Measurements from ENCODE around the gene POLG2. TPM values are rescaled to one million over a fixed set of nuclear protein-coding genes. Genes with fewer than 3 reads are reported as not detected.
"Not testable (repeated sequence)": the region's sequence is repeated elsewhere in the genome, so short reads cannot be mapped to it uniquely, and the experiment has no call there.

POLG2 gene
- total RNA-seq, 2 experiments from 2014 or later: 26.9 to 30.2 TPM

- Mint-ChIP-seq H3K9me3 (ENCODE audit: low read depth) (no peaks in the 10 kb centered on the region), H3K27ac (no peak overlapping the region), H3K4me1 (peaks cover 13% of the 10 kb centered on the region), H3K27me3 (no peaks in the 10 kb centered on the region), H3K36me3 (ENCODE audit: low read depth) (peaks cover 50% of the 10 kb centered on the region), H3K4me3 (no peak overlapping the region)
- ATAC-seq: no peak
- ChIA-PET POLR2A (no interaction called here), CTCF (interaction anchor here (5.7 kb wide), 1 partner anchor 68 kb away, joined by 145 read pairs; no protein-coding TSS in a partner anchor)
- DNase-seq: no peak
- intact Hi-C loops (cut with DNase I, micrococcal nuclease): no loop called here
These were observed 8.6 kb downstream of the POLG2 start for GRCh38 chr17:64488301-64488700.

- DNase-seq (no peak), ATAC-seq (no peak)
- H3K27ac Mint-ChIP-seq: no peak overlapping the region
- CTCF ChIA-PET: interaction anchor here (0.9 to 2.2 kb wide), 3 partner anchors 8 to 64 kb away, joined by 3 to 7 read pairs (median 4); no protein-coding TSS in a partner anchor
- H3K27me3 Mint-ChIP-seq: no peaks in the 10 kb centered on the region
- no peaks in the 10 kb centered on the region for H3K9me3 Mint-ChIP-seq (ENCODE audit: low read depth)
- intact Hi-C loops (cut with DNase I, micrococcal nuclease): no loop called here
- peaks cover 4% of the 10 kb centered on the region for H3K4me1 Mint-ChIP-seq
- peaks cover 38% of the 10 kb centered on the region for H3K36me3 Mint-ChIP-seq (ENCODE audit: low read depth)
- H3K4me3 Mint-ChIP-seq: no peak overlapping the region
- POLR2A ChIA-PET: no interaction called here
These were observed 12.5 kb downstream of the POLG2 start for GRCh38 chr17:64484380-64484779.

- Mint-ChIP-seq H3K27ac (no peak overlapping the region), H3K36me3 (ENCODE audit: low read depth) (peaks cover 23% of the 10 kb centered on the region), H3K9me3 (ENCODE audit: low read depth) (no peaks in the 10 kb centered on the region), H3K4me1 (peaks cover 4% of the 10 kb centered on the region), H3K27me3 (no peaks in the 10 kb centered on the region), H3K4me3 (no peak overlapping the region)
- ATAC-seq: no peak
- DNase-seq: no peak
- ChIA-PET POLR2A (no interaction called here), CTCF (interaction anchor here (7.0 to 7.6 kb wide), 2 partner anchors 10 to 60 kb away, joined by 47 to 58 read pairs; no protein-coding TSS in a partner anchor)
- intact Hi-C loops (cut with DNase I, micrococcal nuclease): no loop called here
These were observed 15.9 kb downstream of the POLG2 start for GRCh38 chr17:64480951-64481350.

GRCh38 chr17:64477849-64478248 is 19.0 kb downstream of the POLG2 start:
- no peak overlapping the region for H3K27ac Mint-ChIP-seq
- intact Hi-C loops (cut with DNase I, micrococcal nuclease): loop anchor here in 1 of 2 experiments (5.0 kb wide), 1 partner anchor 161 kb away; no protein-coding TSS in a partner anchor
- H3K27me3 Mint-ChIP-seq: no peaks in the 10 kb centered on the region
- ATAC-seq (no peak), DNase-seq (no peak)
- POLR2A ChIA-PET: interaction anchor here (1.5 kb wide), 1 partner anchor 27 kb away, joined by 4 read pairs; no protein-coding TSS in a partner anchor
- CTCF ChIA-PET: interaction anchor here (0.9 to 7.6 kb wide), 3 partner anchors 13 to 57 kb away, joined by 3 to 58 read pairs (median 47); partner anchors contain the start of gene POLG2
- no peaks in the 10 kb centered on the region for H3K9me3 Mint-ChIP-seq (ENCODE audit: low read depth)
- peaks cover 9% of the 10 kb centered on the region for H3K36me3 Mint-ChIP-seq (ENCODE audit: low read depth)
- no peaks in the 10 kb centered on the region for H3K4me1 Mint-ChIP-seq
- H3K4me3 Mint-ChIP-seq: no peak overlapping the region

- ChIA-PET CTCF (interaction anchor here (1.5 kb wide), 1 partner anchor 51 kb away, joined by 3 read pairs; no protein-coding TSS in a partner anchor), POLR2A (no interaction called here)
- no peak overlapping the region for H3K27ac Mint-ChIP-seq
- H3K36me3 Mint-ChIP-seq (ENCODE audit: low read depth): no peaks in the 10 kb centered on the region
- no peak overlapping the region for H3K4me3 Mint-ChIP-seq
- intact Hi-C loops (cut with DNase I, micrococcal nuclease): no loop called here
- DNase-seq: no peak
- no peak for ATAC-seq
- H3K27me3 Mint-ChIP-seq: no peaks in the 10 kb centered on the region
- no peaks in the 10 kb centered on the region for H3K4me1 Mint-ChIP-seq
- no peaks in the 10 kb centered on the region for H3K9me3 Mint-ChIP-seq (ENCODE audit: low read depth)
These were observed 24.3 kb downstream of the POLG2 start for GRCh38 chr17:64472564-64472963.

- ChIA-PET CTCF (interaction anchor here (1.5 kb wide), 1 partner anchor 50 kb away, joined by 3 read pairs; no protein-coding TSS in a partner anchor), POLR2A (interaction anchor here (0.5 kb wide), 1 partner anchor 16 kb away, joined by 6 read pairs; no protein-coding TSS in a partner anchor)
- no peaks in the 10 kb centered on the region for H3K4me1 Mint-ChIP-seq
- intact Hi-C loops (cut with DNase I, micrococcal nuclease): no loop called here
- no peak for DNase-seq
- no peaks in the 10 kb centered on the region for H3K9me3 Mint-ChIP-seq (ENCODE audit: low read depth)
- no peaks in the 10 kb centered on the region for H3K36me3 Mint-ChIP-seq (ENCODE audit: low read depth)
- no peak overlapping the region for H3K27ac Mint-ChIP-seq
- no peaks in the 10 kb centered on the region for H3K27me3 Mint-ChIP-seq
- H3K4me3 Mint-ChIP-seq: no peak overlapping the region
- ATAC-seq: no peak
These were observed 25.4 kb downstream of the POLG2 start for GRCh38 chr17:64471440-64471839.

- no peaks in the 10 kb centered on the region for H3K9me3 Mint-ChIP-seq (ENCODE audit: low read depth)
- H3K4me1 Mint-ChIP-seq: no peaks in the 10 kb centered on the region
- no peaks in the 10 kb centered on the region for H3K27me3 Mint-ChIP-seq
- CTCF ChIA-PET: no interaction called here
- POLR2A ChIA-PET: interaction anchor here (0.5 kb wide), 1 partner anchor 16 kb away, joined by 6 read pairs; no protein-coding TSS in a partner anchor
- no peaks in the 10 kb centered on the region for H3K36me3 Mint-ChIP-seq (ENCODE audit: low read depth)
- ATAC-seq (no peak), DNase-seq (no peak)
- no peak overlapping the region for H3K4me3 Mint-ChIP-seq
- intact Hi-C loops (cut with DNase I, micrococcal nuclease): no loop called here
- no peak overlapping the region for H3K27ac Mint-ChIP-seq
These were observed 26.2 kb downstream of the POLG2 start for GRCh38 chr17:64470625-64471024.

GRCh38 chr17:64466834-64467233 is 30.0 kb downstream of the POLG2 start:
- CTCF ChIA-PET: interaction anchor here (0.6 to 1.3 kb wide), 3 partner anchors 10 to 72 kb away, joined by 3 to 4 read pairs (median 4); no protein-coding TSS in a partner anchor

GRCh38 chr17:64466019-64466735 is 30.7 kb downstream of the POLG2 start:
- ATAC-seq (no peak), DNase-seq (no peak)
- Mint-ChIP-seq H3K27ac (no peak overlapping the region), H3K4me1 (no peaks in the 10 kb centered on the region), H3K4me3 (no peak overlapping the region), H3K27me3 (no peaks in the 10 kb centered on the region), H3K9me3 (ENCODE audit: low read depth) (no peaks in the 10 kb centered on the region), H3K36me3 (ENCODE audit: low read depth) (no peaks in the 10 kb centered on the region)
- ChIA-PET CTCF (interaction anchor here (1.2 to 1.3 kb wide), 2 partner anchors 11 to 46 kb away, joined by 4 read pairs; no protein-coding TSS in a partner anchor), POLR2A (interaction anchor here (0.5 kb wide), 1 partner anchor 122 kb away, joined by 3 read pairs; no protein-coding TSS in a partner anchor)
- intact Hi-C loops (cut with DNase I, micrococcal nuclease): no loop called here

More at GRCh38 chr17:64466834-64467233, 30.0 kb downstream of the POLG2 start:
- H3K9me3 Mint-ChIP-seq (ENCODE audit: low read depth); H3K36me3 Mint-ChIP-seq (ENCODE audit: low read depth); DNase-seq; H3K4me1 Mint-ChIP-seq; H3K4me3 Mint-ChIP-seq; H3K27ac Mint-ChIP-seq; ATAC-seq; intact Hi-C loops (cut with DNase I, micrococcal nuclease); H3K27me3 Mint-ChIP-seq: not testable (repeated sequence)
- POLR2A ChIA-PET: interaction anchor here (0.5 to 0.7 kb wide), 3 partner anchors 60 to 122 kb away, joined by 3 read pairs; no protein-coding TSS in a partner anchor

- Mint-ChIP-seq H3K27me3 (no peaks in the 10 kb centered on the region), H3K36me3 (ENCODE audit: low read depth) (no peaks in the 10 kb centered on the region), H3K4me3 (no peak overlapping the region), H3K27ac (no peak overlapping the region), H3K9me3 (ENCODE audit: low read depth) (no peaks in the 10 kb centered on the region), H3K4me1 (peaks cover 3% of the 10 kb centered on the region)
- intact Hi-C loops (cut with DNase I, micrococcal nuclease): no loop called here
- ChIA-PET CTCF (interaction anchor here (0.6 to 1.2 kb wide), 2 partner anchors 31 to 42 kb away, joined by 3 read pairs; no protein-coding TSS in a partner anchor), POLR2A (no interaction called here)
- no peak for ATAC-seq
- DNase-seq: no peak
These were observed 35.1 kb downstream of the POLG2 start for GRCh38 chr17:64461788-64462187.

GRCh38 chr17:64460955-64461354 is 35.9 kb downstream of the POLG2 start:
- Mint-ChIP-seq H3K4me3 (no peak overlapping the region), H3K9me3 (ENCODE audit: low read depth) (no peaks in the 10 kb centered on the region)
- CTCF ChIA-PET: interaction anchor here (0.6 to 1.2 kb wide), 2 partner anchors 32 to 41 kb away, joined by 3 read pairs; no protein-coding TSS in a partner anchor

More at GRCh38 chr17:64460955-64461354, 35.9 kb downstream of the POLG2 start:
- H3K36me3 Mint-ChIP-seq (ENCODE audit: low read depth): no peaks in the 10 kb centered on the region
- H3K4me1 Mint-ChIP-seq: peaks cover 9% of the 10 kb centered on the region
- intact Hi-C loops (cut with DNase I, micrococcal nuclease): no loop called here
- ATAC-seq (no peak), DNase-seq (no peak)
- H3K27me3 Mint-ChIP-seq: no peaks in the 10 kb centered on the region
- POLR2A ChIA-PET: no interaction called here
- no peak overlapping the region for H3K27ac Mint-ChIP-seq

Data from activated CD4-positive, alpha-beta T cell treated with anti-CD3 and anti-CD28 coated beads for 36 hours (primary cell).